Measurements from ENCODE around the gene WHRN.

WHRN gene

GRCh38 chr9:114477642-114478041 lies 27.6 kb downstream of the WHRN start:
- in situ Hi-C loops (cut with MboI; ENCODE audit: low pct_unique_long_range_greater_than_20kb, low sequenced_read_pairs) = no loop called here
- DNase-seq = no peak

GRCh38 chr9:114476891-114477469 lies 28.3 kb downstream of the WHRN start:
- in situ Hi-C loops (cut with MboI; ENCODE audit: low pct_unique_long_range_greater_than_20kb, low sequenced_read_pairs) = no loop called here

GRCh38 chr9:114475412-114476135 lies 29.7 kb downstream of the WHRN start:
- in situ Hi-C loops (cut with MboI; ENCODE audit: low pct_unique_long_range_greater_than_20kb, low sequenced_read_pairs) = no loop called here
- DNase-seq = no peak

More at GRCh38 chr9:114476891-114477469, 28.3 kb downstream of the WHRN start:
- no peak for DNase-seq

- in situ Hi-C loops (cut with MboI; ENCODE audit: low pct_unique_long_range_greater_than_20kb, low sequenced_read_pairs) = no loop called here
- DNase-seq = no peak
Measured at GRCh38 chr9:114474425-114474824, 30.8 kb downstream of the WHRN start.

GRCh38 chr9:114473447-114473801 lies 31.8 kb downstream of the WHRN start:
- no peak for DNase-seq
- in situ Hi-C loops (cut with MboI; ENCODE audit: low pct_unique_long_range_greater_than_20kb, low sequenced_read_pairs) = no loop called here

GRCh38 chr9:114472765-114473446 lies 32.4 kb downstream of the WHRN start:
- DNase-seq = no peak

GRCh38 chr9:114471157-114471556 lies 34.1 kb downstream of the WHRN start:
- in situ Hi-C loops (cut with MboI; ENCODE audit: low pct_unique_long_range_greater_than_20kb, low sequenced_read_pairs) = no loop called here

More at GRCh38 chr9:114472765-114473446, 32.4 kb downstream of the WHRN start:
- in situ Hi-C loops (cut with MboI; ENCODE audit: low pct_unique_long_range_greater_than_20kb, low sequenced_read_pairs) = no loop called here

GRCh38 chr9:114470581-114470980 lies 34.7 kb downstream of the WHRN start:
- in situ Hi-C loops (cut with MboI; ENCODE audit: low pct_unique_long_range_greater_than_20kb, low sequenced_read_pairs) = no loop called here
- no peak for DNase-seq

More at GRCh38 chr9:114471157-114471556, 34.1 kb downstream of the WHRN start:
- no peak for DNase-seq

GRCh38 chr9:114470121-114470520 lies 35.2 kb downstream of the WHRN start:
- in situ Hi-C loops (cut with MboI; ENCODE audit: low pct_unique_long_range_greater_than_20kb, low sequenced_read_pairs) = no loop called here
- DNase-seq = no peak

GRCh38 chr9:114469091-114469853 lies 36.0 kb downstream of the WHRN start:
- no peak for DNase-seq
- in situ Hi-C loops (cut with MboI; ENCODE audit: low pct_unique_long_range_greater_than_20kb, low sequenced_read_pairs) = no loop called here

GRCh38 chr9:114467910-114468309 lies 37.4 kb downstream of the WHRN start:
- in situ Hi-C loops (cut with MboI; ENCODE audit: low pct_unique_long_range_greater_than_20kb, low sequenced_read_pairs) = no loop called here
- DNase-seq = no peak

GRCh38 chr9:114467226-114467750 lies 38.0 kb downstream of the WHRN start:
- in situ Hi-C loops (cut with MboI; ENCODE audit: low pct_unique_long_range_greater_than_20kb, low sequenced_read_pairs) = no loop called here
- DNase-seq = no peak

- in situ Hi-C loops (cut with MboI; ENCODE audit: low pct_unique_long_range_greater_than_20kb, low sequenced_read_pairs) = no loop called here
- DNase-seq = no peak
Measured at GRCh38 chr9:114465906-114466900, 39.1 kb downstream of the WHRN start.

- in situ Hi-C loops (cut with MboI; ENCODE audit: low pct_unique_long_range_greater_than_20kb, low sequenced_read_pairs) = no loop called here
- no peak for DNase-seq
Measured at GRCh38 chr9:114465417-114465816, 39.9 kb downstream of the WHRN start.

GRCh38 chr9:114464281-114465051 lies 40.8 kb downstream of the WHRN start:
- DNase-seq = no peak
- in situ Hi-C loops (cut with MboI; ENCODE audit: low pct_unique_long_range_greater_than_20kb, low sequenced_read_pairs) = no loop called here

- DNase-seq = no peak
- in situ Hi-C loops (cut with MboI; ENCODE audit: low pct_unique_long_range_greater_than_20kb, low sequenced_read_pairs) = no loop called here
Measured at GRCh38 chr9:114462791-114463190, 42.5 kb downstream of the WHRN start.

- in situ Hi-C loops (cut with MboI; ENCODE audit: low pct_unique_long_range_greater_than_20kb, low sequenced_read_pairs) = no loop called here
- no peak for DNase-seq
Measured at GRCh38 chr9:114461468-114461867, 43.8 kb downstream of the WHRN start.

Measured in KBM-7 (cell line).